ENCODE results near the gene CEACAM6. TPM values are rescaled to one million over a fixed set of nuclear protein-coding genes. Genes with fewer than 3 reads are reported as not detected.

The CEACAM6 gene
- total RNA-seq, 1 donor from 2014 or later, result under 0.01 TPM

DNA sequence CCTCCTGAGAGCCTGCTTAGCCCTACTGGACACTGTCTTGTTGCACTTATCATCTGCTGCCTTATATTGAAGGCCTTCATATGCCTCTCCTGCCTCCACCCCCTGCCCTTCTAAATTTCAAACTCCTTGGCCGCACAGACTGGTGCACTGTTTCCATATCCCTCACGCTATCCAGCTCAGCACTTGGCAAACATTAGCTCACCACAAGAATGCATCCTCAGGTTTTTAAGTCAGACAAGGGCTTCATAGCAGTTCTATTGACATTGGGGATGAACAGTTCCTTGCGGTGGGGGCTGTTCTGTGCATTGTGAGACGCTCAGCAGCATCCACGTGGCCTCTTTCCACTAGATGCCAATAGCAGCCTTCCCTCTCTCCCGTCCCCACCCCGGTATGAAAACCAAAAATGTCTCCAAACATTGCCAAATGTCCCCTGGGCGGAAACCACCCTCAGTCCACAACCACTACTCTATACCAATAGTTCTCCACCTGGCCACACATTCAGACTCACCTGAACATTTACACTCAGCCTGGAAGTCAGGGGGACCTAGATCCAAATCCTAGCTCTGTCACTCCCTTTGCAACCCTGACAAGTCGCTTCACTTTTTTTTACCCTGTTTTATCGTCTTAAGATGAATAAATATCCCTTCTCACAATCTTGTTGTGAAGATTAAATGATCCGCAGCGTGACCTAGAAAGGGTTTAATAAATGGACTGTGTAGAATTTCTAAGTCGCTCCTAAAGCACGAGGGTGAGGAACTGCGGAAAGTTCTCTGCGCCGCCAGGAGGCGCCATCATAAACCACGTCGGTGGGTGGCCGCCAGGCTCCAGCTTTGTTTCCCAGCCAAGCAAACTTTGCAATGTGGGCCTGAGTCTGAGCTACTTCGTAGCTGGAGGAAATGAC lies 37.4 kb downstream of the CEACAM6 start:
- no peak overlapping the region for H3K27ac ChIP-seq (ENCODE audit: low read depth, low read length)
- H3K9ac ChIP-seq (ENCODE audit: low read depth in 1 of 3, low read length in 3 of 3), result no peak overlapping the region
- H3K36me3 ChIP-seq (ENCODE audit: control insufficient read depth in 3 of 3, insufficient read depth in 3 of 3, low read length in 3 of 3), result no peaks in the 10 kb centered on the region
- no peak overlapping the region for H3K4me3 ChIP-seq (ENCODE audit: low read length in 3 of 3)
- peaks cover 6 to 19% (median 13%) of the 10 kb centered on the region in 3 donors for H3K27me3 ChIP-seq (ENCODE audit: control insufficient read depth in 3 of 3, insufficient read depth in 3 of 3, low read length in 3 of 3)
- H3K4me1 ChIP-seq (ENCODE audit: control insufficient read depth in 3 of 3, insufficient read depth in 3 of 3, low read length in 3 of 3), result no peaks in the 10 kb centered on the region
- no peaks in the 10 kb centered on the region for H3K9me3 ChIP-seq (ENCODE audit: control insufficient read depth in 3 of 3, low read length in 3 of 3)

- H3K36me3 ChIP-seq (ENCODE audit: control insufficient read depth in 3 of 3, insufficient read depth in 3 of 3, low read length in 3 of 3), result no peaks in the 10 kb centered on the region
- H3K9me3 ChIP-seq (ENCODE audit: control insufficient read depth in 3 of 3, low read length in 3 of 3), result no peaks in the 10 kb centered on the region
- no peaks in the 10 kb centered on the region for H3K4me1 ChIP-seq (ENCODE audit: control insufficient read depth in 3 of 3, insufficient read depth in 3 of 3, low read length in 3 of 3)
- H3K9ac ChIP-seq (ENCODE audit: low read depth in 1 of 3, low read length in 3 of 3), result no peak overlapping the region
- H3K27ac ChIP-seq (ENCODE audit: low read depth, low read length), result no peak overlapping the region
- peaks cover 6 to 19% (median 13%) of the 10 kb centered on the region in 3 donors for H3K27me3 ChIP-seq (ENCODE audit: control insufficient read depth in 3 of 3, insufficient read depth in 3 of 3, low read length in 3 of 3)
- H3K4me3 ChIP-seq (ENCODE audit: low read length in 3 of 3), result no peak overlapping the region
Observed at GRCh38 chr19:41793414-41793727, 38.0 kb downstream of the CEACAM6 start.

GRCh38 chr19:41795031-41795461 lies 39.7 kb downstream of the CEACAM6 start:
- Histone ChIP-seq H3K9me3 (ENCODE audit: control insufficient read depth in 3 of 3, low read length in 3 of 3) (no peaks in the 10 kb centered on the region), H3K4me3 (ENCODE audit: low read length in 3 of 3) (no peak overlapping the region), H3K27ac (ENCODE audit: low read depth, low read length) (no peak overlapping the region), H3K36me3 (ENCODE audit: control insufficient read depth in 3 of 3, insufficient read depth in 3 of 3, low read length in 3 of 3) (no peaks in the 10 kb centered on the region), H3K27me3 (ENCODE audit: control insufficient read depth in 3 of 3, insufficient read depth in 3 of 3, low read length in 3 of 3) (peaks cover 6 to 22% (median 13%) of the 10 kb centered on the region in 3 donors), H3K4me1 (ENCODE audit: control insufficient read depth in 3 of 3, insufficient read depth in 3 of 3, low read length in 3 of 3) (no peaks in the 10 kb centered on the region), H3K9ac (ENCODE audit: low read depth in 1 of 3, low read length in 3 of 3) (no peak overlapping the region)

GRCh38 chr19:41796362-41796761 lies 41.0 kb downstream of the CEACAM6 start, which contains the start of gene CEACAM3:
Gene CEACAM3, plus strand, starts transcription at chr19:41796587. Its CDS starts 91 bp downstream, at chr19:41796678.
- H3K4me1 ChIP-seq (ENCODE audit: control insufficient read depth in 3 of 3, insufficient read depth in 3 of 3, low read length in 3 of 3), result no peaks in the 10 kb centered on the region
- no peaks in the 10 kb centered on the region for H3K36me3 ChIP-seq (ENCODE audit: control insufficient read depth in 3 of 3, insufficient read depth in 3 of 3, low read length in 3 of 3)
- H3K9me3 ChIP-seq (ENCODE audit: control insufficient read depth in 3 of 3, low read length in 3 of 3), result no peaks in the 10 kb centered on the region
- peaks cover 6 to 22% (median 11%) of the 10 kb centered on the region in 3 donors for H3K27me3 ChIP-seq (ENCODE audit: control insufficient read depth in 3 of 3, insufficient read depth in 3 of 3, low read length in 3 of 3)
- H3K4me3 ChIP-seq (ENCODE audit: low read length in 3 of 3), result no peak within 1 kb of the TSS
- no peak within 1 kb of the TSS for H3K9ac ChIP-seq (ENCODE audit: low read depth in 1 of 3, low read length in 3 of 3)
- no peak within 1 kb of the TSS for H3K27ac ChIP-seq (ENCODE audit: low read depth, low read length)

GRCh38 chr19:41796901-41797300 lies 41.6 kb downstream of the CEACAM6 start:
- no peaks in the 10 kb centered on the region for H3K9me3 ChIP-seq (ENCODE audit: control insufficient read depth in 3 of 3, low read length in 3 of 3)
- H3K27ac ChIP-seq (ENCODE audit: low read depth, low read length), result no peak overlapping the region
- peaks cover 6 to 22% (median 10%) of the 10 kb centered on the region in 3 donors for H3K27me3 ChIP-seq (ENCODE audit: control insufficient read depth in 3 of 3, insufficient read depth in 3 of 3, low read length in 3 of 3)
- H3K9ac ChIP-seq (ENCODE audit: low read depth in 1 of 3, low read length in 3 of 3), result no peak overlapping the region
- no peak overlapping the region for H3K4me3 ChIP-seq (ENCODE audit: low read length in 3 of 3)
- H3K4me1 ChIP-seq (ENCODE audit: control insufficient read depth in 3 of 3, insufficient read depth in 3 of 3, low read length in 3 of 3), result no peaks in the 10 kb centered on the region
- H3K36me3 ChIP-seq (ENCODE audit: control insufficient read depth in 3 of 3, insufficient read depth in 3 of 3, low read length in 3 of 3), result no peaks in the 10 kb centered on the region

DNA sequence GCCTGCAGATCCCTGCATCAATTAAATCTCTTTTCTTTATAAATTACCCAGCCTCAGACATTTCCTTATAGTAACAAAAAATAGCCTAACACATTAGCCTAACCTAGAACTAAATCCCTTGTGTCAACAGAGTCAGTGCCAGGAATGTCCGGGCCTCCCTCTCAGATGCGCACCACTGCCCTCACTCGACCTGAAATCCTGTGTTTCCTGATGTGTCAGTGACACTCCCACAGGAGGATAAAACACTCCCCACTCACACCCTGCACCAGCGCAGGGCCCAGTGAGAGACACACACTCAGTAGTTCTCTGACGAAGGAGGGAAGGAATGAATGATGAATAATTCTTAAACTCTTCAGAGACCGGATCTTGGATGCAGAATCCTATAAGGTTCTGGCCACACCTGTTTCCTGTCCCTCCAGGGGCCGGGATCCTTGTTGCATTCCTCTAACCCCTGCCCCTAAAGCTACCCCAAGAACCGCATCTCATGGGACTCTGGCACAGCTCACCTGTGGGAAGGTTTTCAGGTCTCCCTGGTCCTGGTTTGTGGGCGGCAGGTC lies 44.2 kb downstream of the CEACAM6 start:
- H3K27ac ChIP-seq (ENCODE audit: low read depth, low read length), result no peak overlapping the region
- H3K9me3 ChIP-seq (ENCODE audit: control insufficient read depth in 3 of 3, low read length in 3 of 3), result no peaks in the 10 kb centered on the region
- H3K36me3 ChIP-seq (ENCODE audit: control insufficient read depth in 3 of 3, insufficient read depth in 3 of 3, low read length in 3 of 3), result no peaks in the 10 kb centered on the region
- no peak overlapping the region for H3K9ac ChIP-seq (ENCODE audit: low read depth in 1 of 3, low read length in 3 of 3)
- H3K27me3 ChIP-seq (ENCODE audit: control insufficient read depth in 3 of 3, insufficient read depth in 3 of 3, low read length in 3 of 3), result peaks cover 0 to 17% (median 7%) of the 10 kb centered on the region in 3 donors
- H3K4me1 ChIP-seq (ENCODE audit: control insufficient read depth in 3 of 3, insufficient read depth in 3 of 3, low read length in 3 of 3), result no peaks in the 10 kb centered on the region
- H3K4me3 ChIP-seq (ENCODE audit: low read length in 3 of 3), result no peak overlapping the region

DNA sequence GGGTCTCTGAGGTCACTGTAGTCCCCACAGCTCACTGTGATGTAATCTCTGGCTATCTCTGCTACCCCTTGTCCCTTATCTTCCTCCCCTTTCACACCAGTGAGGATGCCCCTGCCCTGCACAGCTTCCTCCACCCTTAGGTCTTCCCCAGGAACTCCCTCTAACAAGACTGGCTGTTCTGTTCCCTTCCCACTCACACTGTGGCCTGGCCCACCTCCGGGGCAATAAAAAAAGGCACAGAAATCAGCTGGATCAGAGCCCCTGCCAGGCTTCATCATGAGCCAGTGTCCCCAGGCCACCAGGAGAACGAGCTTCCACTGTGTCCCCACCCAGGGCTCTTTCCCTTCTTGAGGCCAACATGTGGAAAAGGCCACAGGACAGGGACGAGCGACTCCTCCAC lies 45.7 kb downstream of the CEACAM6 start:
- Histone ChIP-seq H3K27ac (ENCODE audit: low read depth, low read length) (no peak overlapping the region), H3K4me1 (ENCODE audit: control insufficient read depth in 3 of 3, insufficient read depth in 3 of 3, low read length in 3 of 3) (no peaks in the 10 kb centered on the region), H3K4me3 (ENCODE audit: low read length in 3 of 3) (no peak overlapping the region), H3K27me3 (ENCODE audit: control insufficient read depth in 3 of 3, insufficient read depth in 3 of 3, low read length in 3 of 3) (peaks cover 0 to 12% (median 6%) of the 10 kb centered on the region in 3 donors), H3K9ac (ENCODE audit: low read depth in 1 of 3, low read length in 3 of 3) (no peak overlapping the region), H3K36me3 (ENCODE audit: control insufficient read depth in 3 of 3, insufficient read depth in 3 of 3, low read length in 3 of 3) (no peaks in the 10 kb centered on the region), H3K9me3 (ENCODE audit: control insufficient read depth in 3 of 3, low read length in 3 of 3) (no peaks in the 10 kb centered on the region)

GRCh38 chr19:41801792-41802211 lies 46.5 kb downstream of the CEACAM6 start:
- no peaks in the 10 kb centered on the region for H3K9me3 ChIP-seq (ENCODE audit: control insufficient read depth in 3 of 3, low read length in 3 of 3)
- H3K36me3 ChIP-seq (ENCODE audit: control insufficient read depth in 3 of 3, insufficient read depth in 3 of 3, low read length in 3 of 3), result no peaks in the 10 kb centered on the region
- no peak overlapping the region for H3K27ac ChIP-seq (ENCODE audit: low read depth, low read length)
- no peaks in the 10 kb centered on the region for H3K4me1 ChIP-seq (ENCODE audit: control insufficient read depth in 3 of 3, insufficient read depth in 3 of 3, low read length in 3 of 3)
- H3K27me3 ChIP-seq (ENCODE audit: control insufficient read depth in 3 of 3, insufficient read depth in 3 of 3, low read length in 3 of 3), result peaks cover 0 to 6% (median 0%) of the 10 kb centered on the region in 3 donors
- H3K9ac ChIP-seq (ENCODE audit: low read depth in 1 of 3, low read length in 3 of 3), result no peak overlapping the region
- H3K4me3 ChIP-seq (ENCODE audit: low read length in 3 of 3), result no peak overlapping the region

DNA sequence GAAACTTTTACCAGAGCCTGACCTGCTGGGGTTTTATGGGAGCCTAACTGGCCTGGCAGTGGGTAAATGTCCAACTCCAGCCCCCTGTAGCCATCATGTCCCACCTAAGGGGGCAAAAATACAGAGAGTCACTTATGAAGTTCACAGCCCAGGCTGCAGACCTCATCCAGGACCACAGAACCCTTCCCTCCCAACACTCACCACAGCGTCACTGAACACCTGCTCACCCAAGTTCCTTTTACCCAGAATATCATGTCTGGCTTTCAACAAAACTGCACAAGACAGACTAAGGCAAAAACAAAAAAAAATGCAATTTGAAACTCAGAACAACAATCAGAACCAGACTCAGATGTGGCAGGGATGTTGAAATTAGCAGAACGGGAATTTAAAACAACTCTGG lies 47.4 kb downstream of the CEACAM6 start:
- no peaks in the 10 kb centered on the region for H3K36me3 ChIP-seq (ENCODE audit: control insufficient read depth in 3 of 3, insufficient read depth in 3 of 3, low read length in 3 of 3)
- no peak overlapping the region for H3K27ac ChIP-seq (ENCODE audit: low read depth, low read length)
- H3K27me3 ChIP-seq (ENCODE audit: control insufficient read depth in 3 of 3, insufficient read depth in 3 of 3, low read length in 3 of 3), result peaks cover 2 to 6% (median 3%) of the 10 kb centered on the region in 3 donors
- H3K9me3 ChIP-seq (ENCODE audit: control insufficient read depth in 3 of 3, low read length in 3 of 3), result no peaks in the 10 kb centered on the region
- no peak overlapping the region for H3K4me3 ChIP-seq (ENCODE audit: low read length in 3 of 3)
- no peaks in the 10 kb centered on the region for H3K4me1 ChIP-seq (ENCODE audit: control insufficient read depth in 3 of 3, insufficient read depth in 3 of 3, low read length in 3 of 3)
- no peak overlapping the region for H3K9ac ChIP-seq (ENCODE audit: low read depth in 1 of 3, low read length in 3 of 3)

- H3K27ac ChIP-seq (ENCODE audit: low read depth, low read length), result no peak overlapping the region
Observed at GRCh38 chr19:41804336-41804735, 49.0 kb downstream of the CEACAM6 start.

More at GRCh38 chr19:41804336-41804735, 49.0 kb downstream of the CEACAM6 start:
- H3K9me3 ChIP-seq (ENCODE audit: control insufficient read depth in 3 of 3, low read length in 3 of 3), result no peaks in the 10 kb centered on the region
- peaks cover 0 to 10% (median 7%) of the 10 kb centered on the region in 3 donors for H3K27me3 ChIP-seq (ENCODE audit: control insufficient read depth in 3 of 3, insufficient read depth in 3 of 3, low read length in 3 of 3)
- H3K36me3 ChIP-seq (ENCODE audit: control insufficient read depth in 3 of 3, insufficient read depth in 3 of 3, low read length in 3 of 3), result no peaks in the 10 kb centered on the region
- H3K4me1 ChIP-seq (ENCODE audit: control insufficient read depth in 3 of 3, insufficient read depth in 3 of 3, low read length in 3 of 3), result peaks cover 0 to 5% (median 0%) of the 10 kb centered on the region in 3 donors
- no peak overlapping the region for H3K4me3 ChIP-seq (ENCODE audit: low read length in 3 of 3)
- H3K9ac ChIP-seq (ENCODE audit: low read depth in 1 of 3, low read length in 3 of 3), result no peak overlapping the region

Measured in skeletal muscle tissue (tissue), 4 donors.